H1 (cell line): ENCODE results near the gene SLC1A4. TPM values are rescaled to one million over a fixed set of nuclear protein-coding genes. Genes with fewer than 3 reads are reported as not detected.

Source experiments
- CTCF ChIA-PET: fragments of 300-600 bp; sonication (Branson Sonifier 250); formaldehyde crosslinking; loops from one replicate; lab custom pipeline; 2021; ENCODE audit not compliant: partially characterized antibody; lab: Charles Lee
- POLR2A ChIA-PET: fragments of 300-600 bp; sonication (Branson Sonifier 250); formaldehyde crosslinking; loops from one replicate; lab custom pipeline; 2021; ENCODE audit warnings: inconsistent platforms; ENCODE audit not compliant: partially characterized antibody; lab: Charles Lee
- DNase-seq, 2 experiments: peaks; one replicate each; pipeline versions ENCODE4 v3.0.0 to v3.0.0-alpha.2; 2010 to 2022; ENCODE audit warnings: low spot score in 2 of 2, low read depth in 1 of 2, mixed read lengths in 1 of 2
- FAIRE-seq: peaks from 2 replicates; lab custom pipeline; 2011; peaks lifted over from hg19 to GRCh38; lab: Jason Lieb, UNC
- H2AFZ ChIP-seq: 2 replicates; pipeline ENCODE4 v1.8.1; 2012; ENCODE audit warnings: low read length, inconsistent platforms
- H2AK5ac ChIP-seq: 2 replicates; pipeline ENCODE4 v1.6.1; 2013; ENCODE audit warnings: low read depth, low read length
- H2BK120ac ChIP-seq: replicated peaks from 2 replicates; pipeline ENCODE3; 2013; ENCODE audit warnings: low read depth, low read length, inconsistent platforms
- H2BK12ac ChIP-seq: 2 replicates; pipeline ENCODE4 v1.6.1; 2013; ENCODE audit warnings: low read depth, low read length
- H2BK15ac ChIP-seq: 2 replicates; pipeline ENCODE4 v1.6.1; 2013; ENCODE audit warnings: low read length
- H2BK20ac ChIP-seq: 2 replicates; pipeline ENCODE4 v1.6.1; 2013; ENCODE audit warnings: low read length
- H2BK5ac ChIP-seq: 2 replicates; pipeline ENCODE4 v1.6.1; 2013; ENCODE audit warnings: low read depth, low read length
- H3K14ac ChIP-seq: 2 replicates; pipeline ENCODE4 v1.6.1; 2013; ENCODE audit warnings: inconsistent platforms; ENCODE audit not compliant: insufficient read length
- H3K18ac ChIP-seq: 2 replicates; pipeline ENCODE4 v1.6.1; 2013; ENCODE audit warnings: low read length; ENCODE audit errors: extremely low read depth
- H3K23ac ChIP-seq: 2 replicates; pipeline ENCODE4 v1.6.1; 2013; ENCODE audit warnings: inconsistent platforms; ENCODE audit not compliant: insufficient read length
- H3K23me2 ChIP-seq: 2 replicates; pipeline ENCODE4 v1.6.1; 2013; ENCODE audit warnings: low read depth, low read length
- H3K27ac ChIP-seq: 2 replicates; pipeline ENCODE4 v1.6.1; 2011; ENCODE audit warnings: low read depth, low read length, inconsistent platforms
- H3K27me3 ChIP-seq, 4 experiments: replicated peaks in 1 of 4; 1 replicate in 1 of 4; 2 replicates in 3 of 4; pipeline versions ENCODE4 v1.6.1 to v1.8.1; 2011 to 2013; ENCODE audit warnings: low read length in 3 of 4, mild to moderate bottlenecking in 3 of 4, inconsistent platforms in 2 of 4, mixed read lengths in 2 of 4, moderate library complexity in 1 of 4; ENCODE audit not compliant: control insufficient read depth in 3 of 4, insufficient read depth in 3 of 4; ENCODE audit errors: extremely low read depth in 1 of 4
- H3K36me3 ChIP-seq, 4 experiments: 2 replicates each; pipeline versions ENCODE4 v1.6.1 to v1.8.1; 2011 to 2013; ENCODE audit warnings: mild to moderate bottlenecking in 4 of 4, low read length in 3 of 4, moderate library complexity in 2 of 4, control low read depth in 1 of 4, inconsistent platforms in 1 of 4; ENCODE audit not compliant: insufficient read depth in 4 of 4, control insufficient read depth in 2 of 4
- H3K4ac ChIP-seq: replicated peaks from 2 replicates; pipeline ENCODE3; 2013; ENCODE audit warnings: low read length, low read depth, mixed read lengths, inconsistent platforms; ENCODE audit not compliant: insufficient read length
- H3K4me1 ChIP-seq, 4 experiments: replicated peaks in 1 of 4; 1 replicate in 1 of 4; 2 replicates in 3 of 4; pipeline versions ENCODE4 v1.6.1 to v1.8.1; 2011 to 2013; ENCODE audit warnings: low read length in 3 of 4, inconsistent platforms in 2 of 4, mixed read lengths in 1 of 4; ENCODE audit not compliant: insufficient read depth in 4 of 4, control insufficient read depth in 3 of 4
- H3K4me2 ChIP-seq, 2 experiments: 2 replicates each; pipeline versions ENCODE4 v1.6.1 to v1.8.1; 2011 to 2013; ENCODE audit warnings: low read depth in 2 of 2, low read length in 2 of 2, control low read depth in 1 of 2, inconsistent platforms in 1 of 2, mild to moderate bottlenecking in 1 of 2; ENCODE audit not compliant: insufficient read depth in 1 of 2
- H3K4me3 ChIP-seq, 4 experiments: fragments of 200-600, 300-600 bp in 1 of 4; sonication (generic), shearing (Covaris generic), sonication (Bioruptor Twin) in 1 of 4; 2 replicates each; pipeline versions ENCODE4 v1.5.1 to v1.8.1; 2011 to 2016; ENCODE audit warnings: low read length in 4 of 4, low read depth in 3 of 4, control low read depth in 2 of 4, inconsistent platforms in 2 of 4, mild to moderate bottlenecking in 2 of 4, mixed read lengths in 1 of 4, moderate library complexity in 1 of 4; ENCODE audit not compliant: insufficient read depth in 2 of 4; ENCODE audit errors: extremely low read depth in 1 of 4
- H3K56ac ChIP-seq: replicated peaks from 2 replicates; pipeline ENCODE3; 2013; ENCODE audit warnings: low read depth, mild to moderate bottlenecking, mixed read lengths, low read length, inconsistent platforms; ENCODE audit not compliant: insufficient read length
- H3K79me1 ChIP-seq: 2 replicates; pipeline ENCODE4 v1.6.1; 2013; ENCODE audit warnings: low read depth, low read length, control low read depth
- H3K79me2 ChIP-seq, 2 experiments: 2 replicates each; pipeline versions ENCODE4 v1.6.1 to v1.8.1; 2012 to 2013; ENCODE audit warnings: low read length in 2 of 2, mild to moderate bottlenecking in 2 of 2, inconsistent platforms in 1 of 2; ENCODE audit not compliant: insufficient read depth in 2 of 2, control insufficient read depth in 1 of 2
- H3K9ac ChIP-seq, 4 experiments: replicated peaks in 1 of 4; 1 replicate in 1 of 4; 2 replicates in 3 of 4; pipeline versions ENCODE4 v1.6.1 to v1.8.1; 2011 to 2013; ENCODE audit warnings: low read depth in 3 of 4, low read length in 3 of 4, control low read depth in 2 of 4, mild to moderate bottlenecking in 2 of 4, moderate library complexity in 2 of 4, inconsistent platforms in 1 of 4; ENCODE audit errors: extremely low read depth in 1 of 4
- H3K9me3 ChIP-seq, 2 experiments: 2 replicates each; pipeline versions ENCODE4 v1.6.1 to v1.8.1; 2012 to 2013; ENCODE audit warnings: mild to moderate bottlenecking in 2 of 2, moderate library complexity in 2 of 2, control low read depth in 1 of 2, inconsistent platforms in 1 of 2, low read depth in 1 of 2, low read length in 1 of 2, mixed read lengths in 1 of 2; ENCODE audit not compliant: insufficient read depth in 2 of 2
- H4K20me1 ChIP-seq, 2 experiments: replicated peaks in 1 of 2; 2 replicates each; pipeline versions ENCODE3 to v1.8.1; 2011 to 2013; ENCODE audit warnings: inconsistent platforms in 2 of 2, low read length in 2 of 2, mild to moderate bottlenecking in 1 of 2; ENCODE audit not compliant: insufficient read depth in 2 of 2, control insufficient read depth in 1 of 2
- H4K5ac ChIP-seq: 2 replicates; pipeline ENCODE4 v1.6.1; 2013; ENCODE audit warnings: low read length, low read depth, mixed read lengths, inconsistent platforms; ENCODE audit not compliant: insufficient read length
- H4K8ac ChIP-seq: 2 replicates; pipeline ENCODE4 v1.8.0; 2013; ENCODE audit warnings: mild to moderate bottlenecking, moderate library complexity, low read length, inconsistent platforms; ENCODE audit not compliant: insufficient read depth; ENCODE audit errors: extremely low read depth
- H4K91ac ChIP-seq: replicated peaks from 2 replicates; pipeline ENCODE3; 2013; ENCODE audit warnings: low read length, mixed read lengths, inconsistent platforms; ENCODE audit not compliant: insufficient read length
- POU5F1 ChIP-seq: IDR thresholded peaks from 2 replicates; pipeline ENCODE4 v1.6.1; 2011; ENCODE audit warnings: low read depth, mild to moderate bottlenecking, low read length, moderate library complexity
- RXRA ChIP-seq: IDR thresholded peaks from 2 replicates; pipeline ENCODE4 v1.6.1; 2011; ENCODE audit warnings: low read depth, mild to moderate bottlenecking, low read length, moderate library complexity; ENCODE audit not compliant: insufficient read depth
- WGBS, 2 experiments: shearing (Covaris generic) in 1 of 2; methylation state at CpG; one replicate each; pipeline versions ENCODE4 v1.1.6 to v1.1.7; 2013 to 2015; ENCODE audit warnings: low lambda C conversion rate in 2 of 2, mixed read lengths in 2 of 2, inconsistent platforms in 1 of 2, low coverage in 1 of 2, missing lambda C conversion rate in 1 of 2; ENCODE audit not compliant: insufficient replicate concordance in 2 of 2, insufficient coverage in 1 of 2, insufficient read length in 1 of 2; ENCODE audit errors: extremely low coverage in 1 of 2, missing lambda C conversion rate in 1 of 2; 5-methylcytosine and 5-hydroxymethylcytosine counted together
- polyA plus RNA-seq, 7 experiments: library from polyadenylated mRNA; depleted of rRNA in 3 of 7; stranded (reverse) in 5 of 7; unstranded in 2 of 7; fragments of >200 nt in 5 of 7; fragments of 200-250 nt in 2 of 7; gene quantifications; 1 replicate in 5 of 7; 2 replicates in 1 of 7; 4 replicates in 1 of 7; pipeline versions ENCODE4 v1.2.1 to v1.2.3, GENCODE V29; 2011 to 2013; ENCODE audit warnings: missing spikeins in 2 of 7, mixed read lengths in 2 of 7
- total RNA-seq: library from RNA; stranded (reverse); fragmentation: NEBNext Ultra II Directional; extraction: Animal tissue kit (Norgen Biotek cat#: 25700); gene quantifications from 2 replicates; pipeline ENCODE4 v1.2.1, GENCODE V29; 2021

The SLC1A4 gene
- total and polyA plus RNA-seq, 2 of the 8 experiments (the other 6 are each of a cell fraction or from before 2014, with no cell fraction given), result 0.44 to 0.86 TPM

DNA sequence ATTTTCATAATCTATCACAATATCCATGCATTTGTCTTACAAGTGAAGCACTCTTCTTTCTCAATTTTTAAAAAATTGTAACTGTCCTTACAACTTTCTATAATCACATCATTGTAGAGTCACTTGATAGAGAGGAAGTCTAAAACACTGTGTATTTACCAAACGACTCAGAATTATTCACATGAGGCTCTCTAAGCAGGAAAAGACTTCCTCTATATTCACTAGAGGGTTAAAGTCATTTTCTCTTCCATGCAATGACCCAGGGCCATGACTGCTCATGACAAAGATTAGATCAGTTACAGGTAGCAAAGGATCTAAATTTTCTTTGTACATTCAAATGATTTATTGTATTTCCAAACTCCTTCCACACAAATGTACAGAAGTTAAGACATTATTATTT, 9.0 kb upstream of the SLC1A4 start:
- no peak overlapping the region for H3K23ac ChIP-seq
- no peak overlapping the region for H2AK5ac ChIP-seq
- H4K8ac ChIP-seq, result no peak overlapping the region
- no peaks in the 10 kb centered on the region; a peak in 1 of 7 replicates for H3K4me1 ChIP-seq
- H2BK20ac ChIP-seq, result no peak overlapping the region
- peaks cover 0 to 4% of the 10 kb centered on the region in 2 experiments for H4K20me1 ChIP-seq
- no peak overlapping the region for H2AFZ ChIP-seq
- H2BK120ac ChIP-seq, result no peak overlapping the region
- H3K79me1 ChIP-seq, result no peaks in the 10 kb centered on the region
- H3K18ac ChIP-seq, result no peak overlapping the region
- H4K5ac ChIP-seq, result no peak overlapping the region
- POLR2A ChIA-PET, result no interaction called here
- no peak overlapping the region for H2BK12ac ChIP-seq
- H3K4me2 ChIP-seq, result no peak overlapping the region
- H3K4ac ChIP-seq, result no peak overlapping the region
- no peaks in the 10 kb centered on the region for H3K23me2 ChIP-seq
- H3K9ac ChIP-seq, result no peak overlapping the region
- H3K27ac ChIP-seq, result no peak overlapping the region
- no peaks in the 10 kb centered on the region for H3K79me2 ChIP-seq
- H3K27me3 ChIP-seq, result no peaks in the 10 kb centered on the region
- no peaks in the 10 kb centered on the region for H3K36me3 ChIP-seq
- WGBS, 2 experiments, result 58% methylated on average over 1 of the region's 1 CpG; no CpG with 5 or more reads in 1 of the 2 experiments
- no peak for FAIRE-seq
- TF ChIP-seq RXRA, result no peak
- TF ChIP-seq POU5F1, result no peak
- no peak overlapping the region for H3K56ac ChIP-seq
- CTCF ChIA-PET, result interaction anchor here (0.9 to 4.3 kb wide), 9 partner anchors 7 to 62 kb away, joined by 3 to 28 read pairs (median 6); partner anchors contain the start of gene SLC1A4
- H3K4me3 ChIP-seq, result no peak overlapping the region
- H2BK15ac ChIP-seq, result no peak overlapping the region
- no peak overlapping the region for H3K14ac ChIP-seq
- no peaks in the 10 kb centered on the region for H3K9me3 ChIP-seq
- no peak overlapping the region for H4K91ac ChIP-seq
- DNase-seq, result no peak
- no peak overlapping the region for H2BK5ac ChIP-seq
